GM18498 (cell line): ENCODE measurements around the gene ELF1.
"Not testable (repeated sequence)": the region's sequence is repeated elsewhere in the genome, so short reads cannot be mapped to it uniquely, and the experiment has no call there.

Experiments
- ATAC-seq: cut with Tn5 transposase; IDR thresholded peaks from one replicate; pipeline ENCODE4 v1.9.1; 2021; ENCODE audit warnings: mild to moderate bottlenecking, moderate library complexity; ENCODE audit not compliant: unreplicated experiment

The ELF1 gene

DNA sequence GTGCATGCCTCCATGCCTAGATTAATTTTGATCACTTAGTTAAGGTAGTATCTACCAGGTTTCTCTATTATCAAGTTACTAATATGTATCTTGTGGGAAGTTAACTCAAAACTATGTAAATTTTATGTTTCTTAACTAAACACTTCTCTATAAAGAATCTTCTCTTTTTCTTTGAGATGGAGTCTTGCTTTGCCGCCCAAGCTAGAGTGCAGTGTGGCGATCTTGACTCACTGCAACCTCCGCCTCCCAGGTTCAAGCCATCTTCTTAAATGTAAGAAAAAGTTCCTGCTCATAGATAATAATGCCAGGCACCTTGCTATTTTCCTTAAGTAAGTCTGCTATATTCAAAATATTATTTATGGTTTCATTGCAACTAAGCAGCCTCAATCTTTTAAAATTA, 58.4 kb downstream of the ELF1 start:
- no peak for ATAC-seq

- ATAC-seq = no peak
Observed at GRCh38 chr13:40958655-40959054, 60.5 kb downstream of the ELF1 start.

GRCh38 chr13:40946485-40946884, 72.6 kb downstream of the ELF1 start:
- ATAC-seq = no peak

DNA sequence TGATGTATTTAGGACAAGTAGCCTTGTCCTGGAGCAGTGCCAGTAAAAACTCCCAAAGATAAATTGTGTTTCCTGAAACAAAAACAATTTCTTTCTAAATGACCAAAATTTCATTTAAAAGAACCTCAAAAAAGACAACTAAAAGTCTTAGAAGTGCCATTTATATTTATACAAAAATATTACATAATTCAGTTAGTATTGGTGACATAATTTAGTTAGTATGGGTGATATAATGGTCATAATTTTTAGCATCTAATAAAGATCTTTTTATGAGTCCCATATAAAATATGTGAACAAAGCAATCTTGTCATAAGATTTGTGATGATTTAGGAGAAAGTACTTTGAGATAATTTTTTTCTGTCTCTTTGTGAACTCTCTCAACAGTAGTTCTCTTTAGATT, 76.0 kb downstream of the ELF1 start:
- no peak for ATAC-seq

- no peak for ATAC-seq
Observed at GRCh38 chr13:40941581-40941980, 77.5 kb downstream of the ELF1 start.

DNA sequence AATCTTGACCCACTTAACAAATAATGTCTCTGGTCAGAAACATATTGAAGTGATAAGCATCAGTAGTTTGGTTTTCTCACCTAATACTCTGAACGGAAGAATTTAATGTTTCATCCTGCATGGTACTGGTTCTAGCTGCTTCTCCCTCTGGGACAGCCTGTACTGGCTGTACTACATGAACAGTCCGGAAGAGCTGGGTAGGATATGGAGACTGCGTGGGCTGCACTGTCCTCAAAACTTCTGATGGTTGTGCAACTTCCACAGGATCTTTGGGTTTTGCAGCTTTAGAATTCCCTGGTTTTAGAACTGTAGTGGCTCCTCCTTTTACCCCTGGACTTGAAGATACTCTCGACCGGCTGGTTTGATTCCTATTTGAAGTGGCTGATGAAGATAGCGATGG, 78.3 kb downstream of the ELF1 start:
- ATAC-seq = no peak

GRCh38 chr13:40933508-40934204, 85.5 kb downstream of the ELF1 start:
- ATAC-seq = peak; percentile 74

DNA sequence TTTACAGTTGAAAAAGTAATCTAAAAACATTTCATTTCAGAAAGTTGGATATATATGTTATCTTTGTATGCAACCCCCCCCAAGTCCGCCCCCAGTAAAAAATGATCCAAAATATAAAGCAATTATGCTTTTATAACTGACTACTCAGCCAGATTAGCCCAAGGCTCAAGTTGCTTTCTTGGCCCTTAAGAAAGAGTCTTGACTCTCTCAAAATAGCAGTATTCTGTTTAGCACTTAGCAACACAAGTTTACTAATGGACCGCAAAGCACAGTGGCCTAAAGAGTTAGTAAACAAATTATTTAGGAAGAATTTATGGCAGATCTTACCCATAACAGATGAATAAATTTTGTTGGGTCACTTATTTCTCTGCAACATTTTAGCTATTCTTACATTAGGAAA, 86.9 kb downstream of the ELF1 start:
- ATAC-seq = no peak

DNA sequence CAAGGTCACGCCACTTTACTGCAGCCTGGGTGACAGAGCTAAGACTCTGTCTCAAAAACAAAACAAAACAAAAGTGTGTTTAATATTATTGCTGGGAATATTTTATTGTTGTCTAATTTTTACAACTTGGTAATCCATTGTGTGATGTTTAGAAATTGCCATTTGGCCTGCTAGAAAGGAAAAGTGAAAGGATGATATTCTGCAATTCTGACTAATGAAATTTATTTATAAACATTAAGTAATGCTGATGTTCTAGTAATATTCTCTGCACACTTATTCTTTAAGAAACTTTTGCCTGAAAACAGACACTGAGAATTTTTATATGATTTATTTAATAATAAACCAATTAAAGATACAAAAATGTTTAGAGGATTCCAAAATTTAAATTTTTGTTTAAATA, 87.4 kb downstream of the ELF1 start:
- ATAC-seq = no peak

DNA sequence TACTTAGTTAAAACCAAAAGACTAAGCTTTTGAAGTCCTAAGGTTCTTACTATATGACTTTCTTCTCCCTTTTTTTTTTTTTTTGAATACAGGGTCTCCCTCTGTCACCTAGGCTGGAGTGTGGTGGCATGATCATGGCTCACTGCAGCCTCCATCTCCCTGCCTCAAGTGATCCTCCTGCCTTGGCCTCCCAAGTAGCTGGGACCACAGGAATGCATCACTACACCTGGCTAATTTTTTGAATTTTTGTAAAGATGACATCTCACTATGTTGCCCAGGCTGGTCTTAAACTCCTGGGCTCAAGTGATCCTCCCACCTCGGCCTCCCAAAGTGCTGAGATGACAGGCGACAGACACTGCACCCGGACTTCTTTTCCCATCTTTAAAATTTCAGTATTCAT, 89.2 kb downstream of the ELF1 start:
- not testable (repeated sequence) for ATAC-seq

- no peak for ATAC-seq
Observed at GRCh38 chr13:40928980-40929379, 90.1 kb downstream of the ELF1 start.

GRCh38 chr13:40927929-40928328, 91.2 kb downstream of the ELF1 start:
- no peak for ATAC-seq

DNA sequence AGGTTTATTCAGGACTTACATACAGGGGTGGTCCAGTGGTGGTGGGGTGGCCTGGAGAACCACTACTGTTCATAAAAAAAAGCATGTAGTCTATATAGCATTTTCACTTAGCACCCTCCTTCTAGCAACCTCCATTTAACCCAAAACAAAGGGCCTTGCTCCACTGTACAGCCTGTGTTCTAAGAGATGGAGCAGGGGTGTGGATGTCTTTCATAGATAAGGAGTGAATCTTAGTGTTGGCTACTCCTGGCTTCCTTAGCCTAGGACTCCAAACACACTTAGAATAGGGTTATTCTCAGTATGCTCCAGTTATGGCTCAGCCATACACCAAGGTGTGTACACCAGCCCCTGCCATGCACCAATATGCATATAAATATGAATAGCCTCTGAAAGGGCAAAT, 95.2 kb downstream of the ELF1 start:
- ATAC-seq = no peak

- no peak for ATAC-seq
Observed at GRCh38 chr13:40922437-40923040, 96.6 kb downstream of the ELF1 start.

- ATAC-seq = no peak
Observed at GRCh38 chr13:40920826-40921225, 98.3 kb downstream of the ELF1 start.

DNA sequence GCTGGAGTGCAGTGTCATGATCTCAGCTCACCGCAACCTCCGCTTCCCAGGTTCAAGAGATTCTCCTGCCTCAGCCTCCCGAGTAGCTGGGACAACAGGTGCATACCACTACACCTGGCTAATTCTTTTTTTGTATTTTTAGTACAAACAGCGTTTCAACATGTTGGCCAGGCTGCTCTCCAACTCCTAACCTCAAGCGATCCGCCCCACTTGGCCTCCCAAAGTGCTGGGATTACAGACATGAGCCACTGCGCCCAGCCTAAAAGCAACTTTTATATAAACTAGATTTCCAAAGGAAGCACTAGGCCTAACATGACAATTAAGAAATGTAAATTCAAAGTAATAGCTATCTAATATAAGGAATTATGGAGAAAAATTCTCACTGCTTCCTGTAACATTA, 99.2 kb downstream of the ELF1 start:
- not testable (repeated sequence) for ATAC-seq

GRCh38 chr13:40916207-40916998, 102.7 kb downstream of the ELF1 start:
- no peak for ATAC-seq

GRCh38 chr13:40914863-40915262, 104.3 kb downstream of the ELF1 start:
- not testable (repeated sequence) for ATAC-seq

DNA sequence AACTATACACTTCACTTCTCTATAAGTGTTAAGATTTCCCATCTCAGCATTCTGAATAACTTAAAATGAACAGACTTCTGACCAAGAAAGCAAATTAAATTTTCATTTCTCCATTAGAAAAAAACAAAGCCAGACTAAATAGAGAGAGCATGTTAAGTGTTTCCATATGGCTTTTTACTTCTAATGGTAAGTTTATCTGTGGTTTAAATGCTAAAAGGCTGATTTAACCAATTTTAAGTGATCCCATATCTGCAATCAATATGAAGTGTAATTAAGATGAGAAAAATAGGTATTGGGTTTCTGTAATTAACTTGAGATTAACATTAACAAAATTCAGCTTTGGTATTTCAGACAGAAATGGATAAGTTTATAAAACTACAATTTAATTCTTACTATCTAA, 107.8 kb downstream of the ELF1 start:
- ATAC-seq = no peak

- ATAC-seq = peak; percentile 60
Observed at GRCh38 chr13:40910324-40911050, 108.6 kb downstream of the ELF1 start.

- not testable (repeated sequence) for ATAC-seq
Observed at GRCh38 chr13:40909541-40910200, 109.4 kb downstream of the ELF1 start.
